AG04449 (cell line): ENCODE data around the gene PHLDB1.

Source experiments
- CTCF ChIA-PET: fragments of 350-600 bp; formaldehyde crosslinking; extraction: SDS; loops from one replicate; lab custom pipeline; 2021; ENCODE audit warnings: antibody characterized with exemption; lab: Yijun Ruan, JAX
- POLR2A ChIA-PET: fragments of 400-600, 350-600 bp; formaldehyde crosslinking; extraction: SDS; loops from one replicate; lab custom pipeline; 2020; ENCODE audit warnings: antibody characterized with exemption, inconsistent platforms; lab: Yijun Ruan, JAX
- DNase-seq: peaks from one replicate; pipeline ENCODE4 v3.0.0-alpha.2; 2010; ENCODE audit warnings: low read depth, low spot score
- H3K4me3 ChIP-seq: 2 replicates; pipeline ENCODE4 v1.5.1; 2011; ENCODE audit warnings: low read depth, mild to moderate bottlenecking, control low read depth, low read length
- TF ChIP-seq, protein P1 (sequence below): IDR thresholded peaks from one replicate; pipeline ENCODE4 v1.5.1; 2011; ENCODE audit warnings: mild to moderate bottlenecking, moderate library complexity, low read length, control low read depth, inconsistent platforms; ENCODE audit not compliant: insufficient read depth; ENCODE audit errors: missing control alignments

The PHLDB1 gene

DNA sequence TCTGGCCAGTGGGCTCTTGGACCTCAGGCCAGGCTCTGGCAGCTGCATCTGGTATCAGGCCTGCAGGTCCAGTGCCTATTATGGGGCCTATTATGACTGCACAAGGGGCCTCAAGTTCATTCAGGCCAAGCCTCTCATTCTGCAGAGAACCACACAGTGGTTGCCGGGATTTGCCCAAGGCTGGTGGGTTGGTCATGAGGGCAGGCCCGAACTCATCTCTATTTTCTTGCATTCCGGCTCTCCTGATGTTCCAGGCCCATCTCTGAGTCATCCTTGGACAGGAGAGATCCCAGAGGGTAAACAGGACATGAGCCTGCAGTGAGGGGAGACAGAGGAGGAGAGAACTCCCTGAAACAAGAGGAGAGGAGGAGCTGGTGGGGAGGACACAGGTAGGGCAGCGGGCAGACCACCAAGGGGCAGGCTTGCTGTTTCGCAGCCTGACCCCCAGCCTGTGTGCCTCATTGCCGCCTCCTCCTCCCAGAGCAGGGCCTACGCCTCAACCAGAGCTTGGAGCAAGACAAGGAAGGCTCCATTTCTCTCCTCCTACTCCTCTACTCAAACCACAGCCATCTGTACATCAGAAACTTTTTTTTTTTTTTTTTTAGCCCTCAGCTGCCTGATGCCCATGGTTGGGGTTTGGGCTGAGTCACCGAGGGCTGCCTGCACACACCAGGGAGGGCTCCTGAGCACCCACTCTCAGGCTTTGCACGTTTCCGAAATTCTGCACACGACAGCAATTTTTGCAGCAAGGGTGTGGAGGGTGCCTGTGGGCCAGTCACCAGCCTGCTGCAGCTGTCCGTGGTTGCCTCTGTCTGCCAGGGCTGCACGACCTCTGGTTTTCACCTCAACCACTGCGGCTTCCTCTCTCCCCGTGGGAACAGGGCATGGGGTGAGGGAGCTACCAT lies 84.8 kb downstream of the PHLDB1 start:
- POLR2A ChIA-PET = no interaction called here
- H3K4me3 ChIP-seq = no peak overlapping the region
- DNase-seq = no peak
- TF ChIP-seq, protein P1, sequence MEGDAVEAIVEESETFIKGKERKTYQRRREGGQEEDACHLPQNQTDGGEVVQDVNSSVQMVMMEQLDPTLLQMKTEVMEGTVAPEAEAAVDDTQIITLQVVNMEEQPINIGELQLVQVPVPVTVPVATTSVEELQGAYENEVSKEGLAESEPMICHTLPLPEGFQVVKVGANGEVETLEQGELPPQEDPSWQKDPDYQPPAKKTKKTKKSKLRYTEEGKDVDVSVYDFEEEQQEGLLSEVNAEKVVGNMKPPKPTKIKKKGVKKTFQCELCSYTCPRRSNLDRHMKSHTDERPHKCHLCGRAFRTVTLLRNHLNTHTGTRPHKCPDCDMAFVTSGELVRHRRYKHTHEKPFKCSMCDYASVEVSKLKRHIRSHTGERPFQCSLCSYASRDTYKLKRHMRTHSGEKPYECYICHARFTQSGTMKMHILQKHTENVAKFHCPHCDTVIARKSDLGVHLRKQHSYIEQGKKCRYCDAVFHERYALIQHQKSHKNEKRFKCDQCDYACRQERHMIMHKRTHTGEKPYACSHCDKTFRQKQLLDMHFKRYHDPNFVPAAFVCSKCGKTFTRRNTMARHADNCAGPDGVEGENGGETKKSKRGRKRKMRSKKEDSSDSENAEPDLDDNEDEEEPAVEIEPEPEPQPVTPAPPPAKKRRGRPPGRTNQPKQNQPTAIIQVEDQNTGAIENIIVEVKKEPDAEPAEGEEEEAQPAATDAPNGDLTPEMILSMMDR = no peak
- CTCF ChIA-PET = interaction anchor here (0.7 to 14.4 kb wide), 12 partner anchors 13 to 305 kb away, joined by 3 to 250 read pairs (median 4); partner anchors contain the start of genes CXCR5, DDX6, TREH and UPK2

DNA sequence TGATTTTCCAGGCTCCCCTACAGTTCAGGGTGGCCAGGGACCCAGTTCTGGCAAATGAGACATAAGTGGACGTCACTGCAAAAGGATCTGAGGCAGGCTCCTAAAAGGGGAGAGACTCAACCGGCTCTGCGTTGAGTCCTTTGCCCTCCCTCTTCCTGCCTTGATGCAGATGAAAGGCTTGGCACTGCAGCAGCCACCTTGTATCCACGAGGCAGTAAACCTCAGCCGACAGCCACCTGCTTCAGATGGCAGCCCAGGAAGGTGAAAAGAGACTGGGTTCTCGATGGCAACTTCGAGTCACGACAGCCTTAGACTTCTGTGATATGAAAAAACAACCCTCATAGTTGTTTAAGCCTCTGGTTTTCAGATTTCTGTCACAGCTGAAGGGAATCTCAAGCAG lies 86.8 kb downstream of the PHLDB1 start:
- no peak overlapping the region for H3K4me3 ChIP-seq
- CTCF ChIA-PET = interaction anchor here (0.7 to 14.4 kb wide), 5 partner anchors 9 to 264 kb away, joined by 3 to 250 read pairs (median 3); partner anchors contain the start of gene UPK2
- TF ChIP-seq, protein P1 = no peak
- no peak for DNase-seq
- POLR2A ChIA-PET = no interaction called here

DNA sequence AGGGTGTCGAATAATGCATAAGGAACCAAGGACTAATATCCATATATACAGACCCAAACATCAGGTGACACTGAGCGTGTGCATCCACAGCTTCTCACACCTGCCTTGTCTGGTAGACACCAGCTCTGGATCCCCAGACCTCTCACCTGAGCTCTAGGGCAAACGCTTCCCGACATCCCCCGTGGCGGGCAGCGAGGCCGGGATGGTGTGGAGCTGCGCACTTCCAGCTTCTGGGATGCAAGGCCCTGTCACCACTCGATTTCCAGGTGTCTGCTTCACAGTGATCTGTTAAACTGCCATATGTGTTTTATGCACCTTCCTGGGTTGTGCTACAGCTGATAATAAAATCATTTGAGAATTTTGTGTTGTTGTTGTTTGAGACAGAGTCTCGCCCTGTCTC lies 87.4 kb downstream of the PHLDB1 start:
- ChIA-PET POLR2A (no interaction called here), CTCF (interaction anchor here (1.0 to 14.4 kb wide), 2 partner anchors 95 to 263 kb away, joined by 3 to 250 read pairs; partner anchors contain the start of gene UPK2)
- H3K4me3 ChIP-seq = no peak overlapping the region
- TF ChIP-seq, protein P1 = no peak
- DNase-seq = no peak

DNA sequence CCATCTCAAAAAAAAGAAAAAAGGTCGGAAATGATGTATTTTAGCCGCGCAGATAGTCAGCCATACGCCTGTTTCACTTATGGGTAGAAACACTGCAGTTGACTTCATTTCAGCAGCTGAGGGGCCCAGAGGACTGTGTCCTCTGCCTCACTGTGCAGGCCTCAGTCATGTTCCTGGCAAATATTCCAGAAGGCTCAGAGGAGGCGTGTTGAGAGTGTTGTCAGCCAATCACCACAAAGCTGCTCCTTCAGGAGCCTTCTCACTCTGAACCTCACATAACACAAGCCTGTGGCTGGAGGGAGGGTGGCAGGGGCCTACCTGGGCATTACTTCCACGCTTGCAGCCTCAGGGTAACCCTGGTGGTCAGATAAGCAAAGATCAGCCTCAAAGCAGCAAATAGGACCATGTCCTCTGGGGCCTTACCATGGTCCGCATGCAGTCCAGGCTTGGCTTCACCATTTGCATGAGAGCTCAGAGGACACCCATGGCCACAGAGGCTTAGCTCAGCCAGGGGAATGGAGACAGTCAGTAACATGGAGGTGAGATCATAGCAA lies 89.3 kb downstream of the PHLDB1 start:
- H3K4me3 ChIP-seq = no peak overlapping the region
- no peak for DNase-seq
- ChIA-PET POLR2A (no interaction called here), CTCF (interaction anchor here (1.2 to 14.4 kb wide), 3 partner anchors 93 to 261 kb away, joined by 4 to 250 read pairs (median 4); partner anchors contain the start of gene UPK2)
- TF ChIP-seq, protein P1 = no peak

DNA sequence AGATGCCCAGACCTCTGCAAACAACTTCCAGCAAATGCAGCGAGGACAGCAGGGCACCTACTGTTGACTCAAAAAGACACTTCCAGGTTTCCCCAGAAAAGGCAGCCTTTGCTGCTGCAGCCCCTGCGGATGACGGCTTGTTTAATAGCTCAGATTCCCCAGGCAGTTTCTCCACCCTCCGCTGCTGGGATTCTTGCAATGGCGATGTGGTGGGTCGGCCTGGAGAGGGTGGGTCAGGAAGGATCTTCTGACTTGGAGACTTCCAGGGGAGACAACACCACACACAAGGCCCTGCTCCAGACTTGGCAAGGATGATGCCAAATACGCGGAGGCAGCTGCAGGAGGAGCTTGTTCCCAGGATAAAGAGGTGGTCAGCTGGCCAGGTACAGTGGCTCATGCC lies 89.9 kb downstream of the PHLDB1 start:
- no peak for DNase-seq
- no peak overlapping the region for H3K4me3 ChIP-seq
- ChIA-PET CTCF (interaction anchor here (0.8 to 14.4 kb wide), 4 partner anchors 8 to 260 kb away, joined by 3 to 250 read pairs (median 4); partner anchors contain the start of gene UPK2), POLR2A (no interaction called here)
- TF ChIP-seq, protein P1 = no peak
